CD4-positive, alpha-beta T cell treated with Interleukin-12 subunit alpha and Interleukin-12 subunit beta, for 1 hour (primary cell): ENCODE results near the gene DACH1.

ENCODE experiments used
- DNase-seq: peaks from one replicate; pipeline ENCODE4 v3.0.0-alpha.2; 2020

The DACH1 gene

GRCh38 chr13:71771144-71771543 is 95.9 kb downstream of the DACH1 start:
- DNase-seq: no peak

- no peak for DNase-seq
Measured at GRCh38 chr13:71770710-71771109, 96.3 kb downstream of the DACH1 start.

- DNase-seq: no peak
Measured at GRCh38 chr13:71768881-71769280, 98.1 kb downstream of the DACH1 start.

GRCh38 chr13:71759651-71760511 is 107.1 kb downstream of the DACH1 start:
- DNase-seq: no peak

- no peak for DNase-seq
Measured at GRCh38 chr13:71758828-71759227, 108.2 kb downstream of the DACH1 start.

- DNase-seq: no peak
Measured at GRCh38 chr13:71754407-71754974, 112.5 kb downstream of the DACH1 start.

- no peak for DNase-seq
Measured at GRCh38 chr13:71752775-71753513, 114.1 kb downstream of the DACH1 start.

GRCh38 chr13:71751073-71751472 is 115.9 kb downstream of the DACH1 start:
- DNase-seq: no peak

GRCh38 chr13:71730267-71730666 is 136.7 kb downstream of the DACH1 start:
- no peak for DNase-seq

GRCh38 chr13:71729441-71729840 is 137.6 kb downstream of the DACH1 start:
- DNase-seq: no peak

- no peak for DNase-seq
Measured at GRCh38 chr13:71727662-71728061, 139.3 kb downstream of the DACH1 start.

- DNase-seq: no peak
Measured at GRCh38 chr13:71727042-71727441, 140.0 kb downstream of the DACH1 start.

- no peak for DNase-seq
Measured at GRCh38 chr13:71722206-71722605, 144.8 kb downstream of the DACH1 start.

- DNase-seq: no peak
Measured at GRCh38 chr13:71721104-71721503, 145.9 kb downstream of the DACH1 start.

GRCh38 chr13:71718931-71719330 is 148.1 kb downstream of the DACH1 start:
- no peak for DNase-seq

- DNase-seq: no peak
Measured at GRCh38 chr13:71714802-71715375, 152.1 kb downstream of the DACH1 start.

GRCh38 chr13:71712988-71713653 is 153.9 kb downstream of the DACH1 start:
- DNase-seq: no peak

GRCh38 chr13:71704656-71705055 is 162.3 kb downstream of the DACH1 start:
- DNase-seq: no peak

- DNase-seq: no peak
Measured at GRCh38 chr13:71703138-71703537, 163.9 kb downstream of the DACH1 start.

- DNase-seq: no peak
Measured at GRCh38 chr13:71702253-71702652, 164.8 kb downstream of the DACH1 start.

GRCh38 chr13:71701741-71702140 is 165.3 kb downstream of the DACH1 start:
- DNase-seq: no peak

GRCh38 chr13:71699342-71699741 is 167.7 kb downstream of the DACH1 start:
- DNase-seq: no peak

- no peak for DNase-seq
Measured at GRCh38 chr13:71695662-71696061, 171.3 kb downstream of the DACH1 start.
